Measurements from ENCODE around the gene C16orf96. TPM values are rescaled to one million over a fixed set of nuclear protein-coding genes. Genes with fewer than 3 reads are reported as not detected.

The C16orf96 gene
- total and polyA plus RNA-seq, 2 of the 13 experiments (the other 11 are each of a cell fraction or from before 2014, with no cell fraction given) = 0.03 TPM; not detected in 1

- no peaks in the 10 kb centered on the region for H4K20me1 ChIP-seq (ENCODE audit: insufficient read depth, low read length)
- no peak for ATAC-seq
- DNase-seq (ENCODE audit: low spot score) = no peak
- TF ChIP-seq ZNF446 (CRISPR knock-in tag; IDR thresholded peaks at IDR 0.05) = no peak
- no peak for TF ChIP-seq ZNF282 (IDR thresholded peaks at IDR 0.05; ENCODE audit: partially characterized antibody)
- no peak overlapping the region for H3K4me2 ChIP-seq (ENCODE audit: low read depth, low read length)
- intact Hi-C loops (cut with micrococcal nuclease; ENCODE audit: unreplicated experiment) = no loop called here
- H3K36me3 ChIP-seq (replicated peaks in 1 of 2; ENCODE audit: control insufficient read depth in 1 of 2, insufficient read depth in 2 of 2, low read length in 2 of 2) = no peaks in the 10 kb centered on the region
- no peak overlapping the region for H3K27ac ChIP-seq (ENCODE audit: extremely low read length, insufficient read depth, low read length)
- no peak overlapping the region for H2AFZ ChIP-seq (ENCODE audit: low read length)
- ChIA-PET POLR2A (no interaction called here), CTCF (ENCODE audit: low intra/inter-chr PET ratio, low total read pairs) (no interaction called here)
- WGBS (ENCODE audit: low lambda C conversion rate) = 22% methylated on average over 6 of the region's 6 CpGs
- BruUV-seq (replicated peaks) = no TSS peak
- peaks cover 4 to 60% of the 10 kb centered on the region in 2 experiments; a peak in 4 of 5 replicates for H3K27me3 ChIP-seq (ENCODE audit: control insufficient read depth in 1 of 2, insufficient read depth in 2 of 2, low read length in 2 of 2)
- H3K9ac ChIP-seq (ENCODE audit: insufficient read depth, low read depth, low read length) = no peak overlapping the region
- FAIRE-seq = no peak
- peaks cover 33% of the 10 kb centered on the region for H3K4me1 ChIP-seq (ENCODE audit: insufficient read depth, low read length)
- no peaks in the 10 kb centered on the region for H3K9me3 ChIP-seq (ENCODE audit: low read length)
- in situ Hi-C loops (cut with HindIII; ENCODE audit: extremely low pct_ligation_motif_present, low pct_unique_long_range_greater_than_20kb) = no loop called here
- no peaks in the 10 kb centered on the region for H3K79me2 ChIP-seq (ENCODE audit: insufficient read depth, low read length)
- no peak overlapping the region for H3K4me3 ChIP-seq (replicated peaks in 1 of 3; ENCODE audit: insufficient read depth in 1 of 3, low read depth in 2 of 3, low read length in 3 of 3)
These were observed 45.7 kb downstream of the C16orf96 start for GRCh38 chr16:4601864-4602186.

GRCh38 chr16:4602331-4602730 is 46.2 kb downstream of the C16orf96 start:
- DNase-seq (ENCODE audit: low spot score) (no peak), ATAC-seq (no peak; the same call in 2 of the 3 replicates), FAIRE-seq (no peak)
- in situ Hi-C loops (cut with HindIII; ENCODE audit: extremely low pct_ligation_motif_present, low pct_unique_long_range_greater_than_20kb) = no loop called here
- H2AFZ ChIP-seq (ENCODE audit: low read length) = no peak overlapping the region
- WGBS (ENCODE audit: low lambda C conversion rate) = no CpG with 5 or more reads among the region's 8 CpGs
- no peaks in the 10 kb centered on the region for H3K79me2 ChIP-seq (ENCODE audit: insufficient read depth, low read length)
- no peak overlapping the region for H3K27ac ChIP-seq (ENCODE audit: extremely low read length, insufficient read depth, low read length)
- peaks cover 4 to 55% of the 10 kb centered on the region in 2 experiments; a peak in 4 of 5 replicates for H3K27me3 ChIP-seq (ENCODE audit: control insufficient read depth in 1 of 2, insufficient read depth in 2 of 2, low read length in 2 of 2)
- H3K4me2 ChIP-seq (ENCODE audit: low read depth, low read length) = no peak overlapping the region
- peaks cover 33% of the 10 kb centered on the region for H3K4me1 ChIP-seq (ENCODE audit: insufficient read depth, low read length)
- intact Hi-C loops (cut with micrococcal nuclease; ENCODE audit: unreplicated experiment) = no loop called here
- POLR2A ChIA-PET = no interaction called here
- no peaks in the 10 kb centered on the region for H3K9me3 ChIP-seq (ENCODE audit: low read length)
- H3K9ac ChIP-seq (ENCODE audit: insufficient read depth, low read depth, low read length) = no peak overlapping the region
- BruUV-seq (replicated peaks) = no TSS peak
- CTCF ChIA-PET (ENCODE audit: low intra/inter-chr PET ratio, low total read pairs) = no interaction called here
- H3K4me3 ChIP-seq (replicated peaks in 1 of 3; ENCODE audit: insufficient read depth in 1 of 3, low read depth in 2 of 3, low read length in 3 of 3) = no peak overlapping the region
- no peaks in the 10 kb centered on the region for H4K20me1 ChIP-seq (ENCODE audit: insufficient read depth, low read length)
- TF ChIP-seq ZNF44 (CRISPR knock-in tag; IDR thresholded peaks at IDR 0.05) (no peak), JUND (CRISPR knock-in tag; IDR thresholded peaks at IDR 0.05) (no peak), PATZ1 (CRISPR knock-in tag; IDR thresholded peaks at IDR 0.05) (peak; percentile 29; the same call in 1 of the 2 replicates), MAZ (IDR thresholded peaks at IDR 0.05; ENCODE audit: borderline replicate concordance, low read depth, low read length) (no peak), MAZ (CRISPR knock-in tag; IDR thresholded peaks at IDR 0.05; ENCODE audit: low read depth) (no peak), SALL2 (CRISPR knock-in tag; IDR thresholded peaks at IDR 0.05) (no peak)
- H3K36me3 ChIP-seq (replicated peaks in 1 of 2; ENCODE audit: control insufficient read depth in 1 of 2, insufficient read depth in 2 of 2, low read length in 2 of 2) = peaks cover 0 to under 1% of the 10 kb centered on the region in 2 experiments; a peak in 1 of 5 replicates

All from HepG2 (cell line).